Coronary artery (tissue), 2 donors: ENCODE results near the gene LVRN.
A peak's percentile ranks its signal among the peaks of the same experiment; 100 is the strongest.

Source experiments
- DNase-seq: peaks from one replicate; pipeline ENCODE4 v3.0.0-alpha.2; 2017; ENCODE audit warnings: low spot score
- H3K27ac ChIP-seq, 2 donors: fragments of 200-600 bp; sonication (generic); one replicate each; pipeline ENCODE4 v1.5.1; 2016 to 2019
- H3K4me3 ChIP-seq: fragments of 200-600 bp; sonication (generic); 2 replicates; pipeline ENCODE4 v1.5.1; 2016; ENCODE audit warnings: mild to moderate bottlenecking, moderate library complexity
- TF ChIP-seq, protein P1 (sequence below): fragments of 200-600 bp; sonication (generic); IDR thresholded peaks from one replicate; pipeline ENCODE4 v1.5.1; 2019; ENCODE audit warnings: antibody characterized with exemption

The LVRN gene

DNA sequence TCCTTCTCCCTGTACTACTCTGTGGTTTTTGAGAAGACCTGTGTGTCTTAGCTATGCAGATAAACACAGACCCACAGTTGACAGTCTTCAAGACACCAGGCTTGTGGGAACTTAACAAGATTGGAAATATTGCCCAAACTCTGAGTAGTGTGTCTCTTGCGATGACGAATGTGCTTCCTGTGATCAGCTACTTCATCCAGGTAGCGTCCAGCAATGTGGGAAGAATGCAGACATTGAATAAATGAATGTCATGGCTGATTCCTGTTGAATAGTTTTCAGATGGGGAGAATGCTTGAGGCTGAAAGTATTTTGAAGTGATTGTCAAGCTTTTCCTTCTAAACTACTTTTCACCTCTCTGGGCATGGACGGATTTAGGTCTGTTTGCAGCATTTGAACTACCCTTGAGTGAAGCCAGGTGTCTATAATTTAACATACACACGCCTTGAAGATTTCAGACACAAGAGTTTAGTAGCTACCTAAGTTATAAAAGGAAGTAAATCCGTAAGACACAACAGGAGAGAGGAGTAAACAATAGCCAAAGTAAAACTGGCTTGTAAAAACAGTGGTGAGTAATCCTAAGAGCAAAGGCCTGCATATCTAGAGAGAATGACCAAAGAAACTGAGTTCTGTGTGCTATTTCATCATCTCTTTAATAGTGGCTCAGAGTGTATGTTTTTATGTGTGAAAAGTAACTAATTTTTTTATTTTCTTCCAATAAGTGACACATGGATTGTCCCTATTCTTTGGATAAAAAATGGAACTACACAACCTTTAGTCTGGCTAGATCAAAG, 40.0 kb downstream of the LVRN start:
- TF ChIP-seq, protein P1, sequence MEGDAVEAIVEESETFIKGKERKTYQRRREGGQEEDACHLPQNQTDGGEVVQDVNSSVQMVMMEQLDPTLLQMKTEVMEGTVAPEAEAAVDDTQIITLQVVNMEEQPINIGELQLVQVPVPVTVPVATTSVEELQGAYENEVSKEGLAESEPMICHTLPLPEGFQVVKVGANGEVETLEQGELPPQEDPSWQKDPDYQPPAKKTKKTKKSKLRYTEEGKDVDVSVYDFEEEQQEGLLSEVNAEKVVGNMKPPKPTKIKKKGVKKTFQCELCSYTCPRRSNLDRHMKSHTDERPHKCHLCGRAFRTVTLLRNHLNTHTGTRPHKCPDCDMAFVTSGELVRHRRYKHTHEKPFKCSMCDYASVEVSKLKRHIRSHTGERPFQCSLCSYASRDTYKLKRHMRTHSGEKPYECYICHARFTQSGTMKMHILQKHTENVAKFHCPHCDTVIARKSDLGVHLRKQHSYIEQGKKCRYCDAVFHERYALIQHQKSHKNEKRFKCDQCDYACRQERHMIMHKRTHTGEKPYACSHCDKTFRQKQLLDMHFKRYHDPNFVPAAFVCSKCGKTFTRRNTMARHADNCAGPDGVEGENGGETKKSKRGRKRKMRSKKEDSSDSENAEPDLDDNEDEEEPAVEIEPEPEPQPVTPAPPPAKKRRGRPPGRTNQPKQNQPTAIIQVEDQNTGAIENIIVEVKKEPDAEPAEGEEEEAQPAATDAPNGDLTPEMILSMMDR, result no peak
- H3K27ac ChIP-seq, result no peak overlapping the region
- no peak overlapping the region for H3K4me3 ChIP-seq

DNA sequence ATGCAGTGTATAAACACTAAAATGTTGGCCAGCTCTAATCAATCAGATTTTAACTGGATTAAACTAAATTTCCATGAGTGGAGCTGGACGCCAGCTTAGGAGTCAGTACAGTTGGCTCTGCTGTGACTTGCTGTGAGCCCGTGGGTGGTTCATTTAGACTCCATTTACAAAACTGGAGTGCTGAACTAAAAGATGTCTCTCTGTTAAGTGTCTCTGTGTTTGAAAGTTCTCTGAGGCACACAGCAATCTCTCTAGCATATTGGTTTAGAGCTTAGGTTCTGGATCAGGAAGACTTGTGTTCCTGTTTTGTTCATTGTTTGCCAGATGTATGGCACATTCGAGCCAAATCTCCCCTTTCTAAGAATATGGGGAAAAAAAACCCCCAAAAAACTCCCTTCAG, 42.0 kb downstream of the LVRN start:
- no peak for DNase-seq

More for the DNA sequence above, 40.0 kb downstream of the LVRN start:
- no peak for DNase-seq

DNA sequence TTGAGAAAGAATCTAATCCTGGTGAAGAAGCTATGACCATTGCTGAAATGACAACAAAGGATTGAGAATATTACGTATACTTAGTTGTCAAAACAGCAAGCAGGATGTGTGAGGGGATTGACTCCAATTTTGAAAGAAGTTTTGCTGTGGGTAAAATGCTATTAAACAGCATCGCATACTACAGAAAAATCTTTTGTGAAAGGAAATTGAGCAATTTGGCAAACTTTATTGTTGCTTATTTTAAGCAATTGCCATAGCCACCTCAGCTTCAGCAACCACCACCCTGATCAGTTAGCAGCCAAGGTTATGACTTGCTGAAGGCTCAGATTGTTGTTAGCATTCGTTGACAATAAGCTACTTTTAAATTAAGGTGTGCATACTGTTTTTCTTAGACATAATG, 47.5 kb downstream of the LVRN start:
- DNase-seq, result no peak
- no peak overlapping the region for H3K4me3 ChIP-seq
- TF ChIP-seq, protein P1, result no peak
- H3K27ac ChIP-seq, result no peak overlapping the region

More for the DNA sequence above, 42.0 kb downstream of the LVRN start:
- TF ChIP-seq, protein P1, result no peak
- no peak overlapping the region for H3K27ac ChIP-seq
- H3K4me3 ChIP-seq, result no peak overlapping the region

DNA sequence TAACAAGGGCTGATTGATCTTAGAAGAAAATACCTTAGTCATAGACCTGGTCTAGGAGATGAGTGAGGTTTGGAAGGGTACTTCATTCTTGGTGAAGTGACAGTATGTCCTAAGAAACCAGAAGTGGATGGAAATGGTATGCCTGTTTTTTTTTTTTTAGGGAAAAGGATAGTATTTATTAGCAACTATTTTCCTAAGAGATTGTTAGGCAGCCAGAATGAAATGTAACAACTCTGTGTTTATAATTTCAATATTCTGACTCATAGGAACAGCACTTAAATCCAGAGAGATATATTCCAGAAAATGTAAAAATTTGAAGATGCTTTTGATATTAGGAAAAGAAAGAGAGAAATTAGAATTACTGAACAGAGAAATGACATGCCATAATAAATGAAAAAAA, 48.8 kb downstream of the LVRN start:
- no peak for DNase-seq
- Histone ChIP-seq H3K4me3 (no peak overlapping the region), H3K27ac (no peak overlapping the region)
- TF ChIP-seq, protein P1, result no peak

DNA sequence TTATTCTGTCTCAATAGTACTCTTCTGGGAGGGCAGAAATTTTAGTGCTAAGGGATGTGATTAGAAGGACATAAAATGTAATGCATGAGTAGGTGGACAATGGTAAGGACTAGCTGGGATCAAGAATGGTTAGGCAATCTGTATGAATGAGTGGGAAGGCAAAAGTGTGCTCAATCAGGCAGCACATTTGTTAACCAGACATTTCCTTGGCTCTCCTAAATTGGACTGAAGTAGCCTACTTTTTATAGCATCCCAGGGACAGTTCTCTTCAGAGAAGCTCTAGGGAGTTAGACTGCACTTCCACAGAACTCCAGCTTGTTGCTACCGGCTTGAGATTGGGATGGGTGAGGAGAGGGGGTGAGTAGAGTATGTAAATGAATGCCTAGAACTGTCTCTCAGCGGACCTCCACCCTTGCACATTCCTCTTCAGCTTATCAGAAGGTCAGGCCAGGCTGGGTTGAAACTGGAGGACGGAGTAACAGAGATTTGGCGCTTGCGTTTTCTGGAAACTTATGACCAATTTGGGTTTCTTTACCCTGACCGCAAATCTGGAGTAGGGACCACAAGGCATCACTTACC, 51.0 kb downstream of the LVRN start:
- Histone ChIP-seq H3K4me3 (no peak overlapping the region), H3K27ac (peak overlapping the region in 1 of 2 donors; percentile 2)
- TF ChIP-seq, protein P1, result no peak
- no peak for DNase-seq

DNA sequence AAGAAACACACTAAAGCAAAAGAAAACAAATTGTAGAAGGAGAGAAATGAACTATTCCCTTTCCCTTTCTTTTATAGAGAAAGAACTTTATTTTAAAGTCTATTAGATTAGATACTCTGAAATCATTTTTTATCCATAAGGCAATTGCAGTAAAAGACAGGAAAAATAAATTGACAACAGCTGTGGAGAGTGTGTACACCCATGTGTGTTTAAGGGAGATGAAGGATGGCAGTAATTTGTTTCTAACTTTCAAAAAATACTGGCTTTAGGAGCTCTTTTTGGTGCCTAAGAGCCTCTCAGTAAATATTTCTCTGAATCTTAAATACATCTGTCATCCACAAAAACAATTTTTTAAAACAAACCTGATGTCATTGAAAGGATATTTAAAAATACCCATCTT, 51.7 kb downstream of the LVRN start:
- no peak for DNase-seq
- TF ChIP-seq, protein P1, result no peak
- peak overlapping the region in 1 of 2 donors; percentile 2 for H3K27ac ChIP-seq
- no peak overlapping the region for H3K4me3 ChIP-seq

DNA sequence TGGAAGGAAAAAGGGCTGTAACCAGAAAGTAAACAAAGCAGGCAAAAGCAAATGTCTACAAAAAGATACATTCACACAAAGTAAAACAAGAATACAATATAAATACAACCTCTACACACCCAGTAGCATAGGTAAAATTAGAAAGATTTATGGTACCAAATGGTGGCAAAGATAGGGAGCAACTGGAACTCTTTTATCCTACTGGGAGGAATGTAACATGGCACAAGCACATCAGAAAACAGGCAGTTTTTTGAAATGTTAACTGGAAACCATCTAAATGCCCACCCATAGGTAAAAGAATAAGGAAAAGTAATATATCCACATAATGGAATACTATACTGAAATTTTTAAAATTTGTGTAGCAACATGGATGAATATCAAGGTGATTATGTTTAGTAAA, 61.3 kb downstream of the LVRN start:
- TF ChIP-seq, protein P1, result no peak
- Histone ChIP-seq H3K27ac (no peak overlapping the region), H3K4me3 (no peak overlapping the region)
- DNase-seq, result no peak
